Measurements from ENCODE around the gene ABR.

- TF ChIP-seq CTCF (IDR thresholded peaks at IDR 0.05) (no peak), ZFX (IDR thresholded peaks at IDR 0.05; ENCODE audit: borderline replicate concordance) (no peak)
Measured at GRCh38 chr17:1111599-1112443, 68.0 kb downstream of the ABR start.

All from 22Rv1 (cell line).